HG03095 (cell line): Measurements from ENCODE around the gene EP400.

ENCODE experiments used
- ATAC-seq: cut with Tn5 transposase; IDR thresholded peaks from one replicate; pipeline ENCODE4 v1.9.1; 2021; ENCODE audit warnings: moderate library complexity; ENCODE audit not compliant: unreplicated experiment

EP400 gene

GRCh38 chr12:131912518-131913274 is 37.0 kb upstream of the EP400 start:
- no peak for ATAC-seq

GRCh38 chr12:131913666-131914065 is 36.1 kb upstream of the EP400 start:
- no peak for ATAC-seq

GRCh38 chr12:131914179-131914702 is 35.5 kb upstream of the EP400 start:
- no peak for ATAC-seq

- no peak for ATAC-seq
These were observed 34.6 kb upstream of the EP400 start for GRCh38 chr12:131915000-131915689.

GRCh38 chr12:131915823-131916222 is 33.9 kb upstream of the EP400 start:
- no peak for ATAC-seq

- no peak for ATAC-seq
These were observed 33.2 kb upstream of the EP400 start for GRCh38 chr12:131916306-131917138.

GRCh38 chr12:131917139-131917710 is 32.5 kb upstream of the EP400 start:
- no peak for ATAC-seq

GRCh38 chr12:131917711-131918306 is 31.9 kb upstream of the EP400 start:
- ATAC-seq: no peak

GRCh38 chr12:131918311-131919050 is 31.3 kb upstream of the EP400 start:
- no peak for ATAC-seq

- no peak for ATAC-seq
These were observed 30.7 kb upstream of the EP400 start for GRCh38 chr12:131919051-131919347.

GRCh38 chr12:131919366-131920156 is 30.2 kb upstream of the EP400 start:
- ATAC-seq: no peak

- no peak for ATAC-seq
These were observed 29.6 kb upstream of the EP400 start for GRCh38 chr12:131920157-131920508.

GRCh38 chr12:131920902-131921840 is 28.6 kb upstream of the EP400 start:
- no peak for ATAC-seq

- ATAC-seq: no peak
These were observed 27.6 kb upstream of the EP400 start for GRCh38 chr12:131921866-131922769.

GRCh38 chr12:131922772-131923171 is 27.0 kb upstream of the EP400 start:
- ATAC-seq: no peak

GRCh38 chr12:131923260-131923659 is 26.5 kb upstream of the EP400 start:
- peak; percentile 82 for ATAC-seq
